GM10248 (cell line): ENCODE data around the gene PSTPIP1.

Experiments
- CTCF ChIA-PET: fragments of 300-600 bp; sonication (Branson Sonifier 250); formaldehyde crosslinking; extraction: SDS; loops from one replicate; lab custom pipeline; 2021; ENCODE audit warnings: antibody characterized with exemption; lab: Yijun Ruan, JAX
- POLR2A ChIA-PET: fragments of 350-650 bp; sonication (Branson Sonifier 250); formaldehyde crosslinking; extraction: SDS; loops from one replicate; lab custom pipeline; 2020; ENCODE audit warnings: antibody characterized with exemption; lab: Yijun Ruan, JAX
- DNase-seq: peaks from one replicate; pipeline ENCODE4 v3.0.0; 2012; ENCODE audit errors: extremely low spot score
- TF ChIP-seq, protein P1 (sequence below): IDR thresholded peaks from 2 replicates; pipeline ENCODE4 v1.5.1; 2012; ENCODE audit warnings: mild to moderate bottlenecking, low read depth; ENCODE audit errors: extremely low read depth, missing control alignments, control extremely low read depth

PSTPIP1 gene

DNA sequence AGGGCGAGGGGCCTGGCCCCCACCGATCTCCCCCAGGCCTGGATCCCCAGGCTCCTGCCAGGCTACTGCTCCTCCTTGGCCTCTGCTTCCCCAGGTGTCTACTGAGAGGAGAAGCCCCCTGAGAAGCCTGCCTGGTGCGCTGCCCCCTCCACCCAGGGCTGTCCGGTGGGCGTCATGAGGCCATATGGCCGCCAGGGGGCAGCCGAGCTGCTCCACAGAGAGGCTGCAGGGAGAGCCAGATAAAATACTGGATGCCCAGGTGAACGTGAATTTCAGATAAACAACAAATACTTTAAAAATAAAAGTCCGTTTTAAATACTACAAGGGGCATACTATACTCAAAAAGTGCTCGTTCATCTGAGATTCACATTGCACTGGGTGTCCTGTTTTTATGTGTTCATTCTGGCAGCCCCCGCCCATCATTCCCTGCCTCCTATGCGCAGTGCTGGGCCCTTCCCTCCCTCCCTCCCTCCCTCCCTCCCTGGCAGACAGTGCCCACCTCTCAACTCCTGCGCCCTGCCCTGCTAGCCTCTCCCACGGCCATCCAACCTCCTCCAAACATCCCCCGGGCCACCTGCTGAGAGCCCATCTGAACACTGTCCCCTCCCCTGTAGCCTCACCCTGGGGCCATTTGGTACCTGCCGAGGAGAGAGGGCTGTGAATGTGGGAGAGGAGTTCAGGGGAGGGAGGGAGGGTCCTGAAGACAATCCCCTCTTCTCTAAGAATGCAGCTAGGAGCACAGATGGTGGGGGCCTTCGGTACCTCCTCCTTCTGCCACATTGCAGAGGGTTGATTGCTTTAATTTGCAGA lies 29.6 kb downstream of the PSTPIP1 start:
- TF ChIP-seq, protein P1, sequence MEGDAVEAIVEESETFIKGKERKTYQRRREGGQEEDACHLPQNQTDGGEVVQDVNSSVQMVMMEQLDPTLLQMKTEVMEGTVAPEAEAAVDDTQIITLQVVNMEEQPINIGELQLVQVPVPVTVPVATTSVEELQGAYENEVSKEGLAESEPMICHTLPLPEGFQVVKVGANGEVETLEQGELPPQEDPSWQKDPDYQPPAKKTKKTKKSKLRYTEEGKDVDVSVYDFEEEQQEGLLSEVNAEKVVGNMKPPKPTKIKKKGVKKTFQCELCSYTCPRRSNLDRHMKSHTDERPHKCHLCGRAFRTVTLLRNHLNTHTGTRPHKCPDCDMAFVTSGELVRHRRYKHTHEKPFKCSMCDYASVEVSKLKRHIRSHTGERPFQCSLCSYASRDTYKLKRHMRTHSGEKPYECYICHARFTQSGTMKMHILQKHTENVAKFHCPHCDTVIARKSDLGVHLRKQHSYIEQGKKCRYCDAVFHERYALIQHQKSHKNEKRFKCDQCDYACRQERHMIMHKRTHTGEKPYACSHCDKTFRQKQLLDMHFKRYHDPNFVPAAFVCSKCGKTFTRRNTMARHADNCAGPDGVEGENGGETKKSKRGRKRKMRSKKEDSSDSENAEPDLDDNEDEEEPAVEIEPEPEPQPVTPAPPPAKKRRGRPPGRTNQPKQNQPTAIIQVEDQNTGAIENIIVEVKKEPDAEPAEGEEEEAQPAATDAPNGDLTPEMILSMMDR = peak; percentile 93
- ChIA-PET CTCF (interaction anchor here (0.8 to 4.8 kb wide), 18 partner anchors 7 to 519 kb away, joined by 3 to 41 read pairs (median 8); no protein-coding TSS in a partner anchor), POLR2A (no interaction called here)
- peak; percentile 84 for DNase-seq

DNA sequence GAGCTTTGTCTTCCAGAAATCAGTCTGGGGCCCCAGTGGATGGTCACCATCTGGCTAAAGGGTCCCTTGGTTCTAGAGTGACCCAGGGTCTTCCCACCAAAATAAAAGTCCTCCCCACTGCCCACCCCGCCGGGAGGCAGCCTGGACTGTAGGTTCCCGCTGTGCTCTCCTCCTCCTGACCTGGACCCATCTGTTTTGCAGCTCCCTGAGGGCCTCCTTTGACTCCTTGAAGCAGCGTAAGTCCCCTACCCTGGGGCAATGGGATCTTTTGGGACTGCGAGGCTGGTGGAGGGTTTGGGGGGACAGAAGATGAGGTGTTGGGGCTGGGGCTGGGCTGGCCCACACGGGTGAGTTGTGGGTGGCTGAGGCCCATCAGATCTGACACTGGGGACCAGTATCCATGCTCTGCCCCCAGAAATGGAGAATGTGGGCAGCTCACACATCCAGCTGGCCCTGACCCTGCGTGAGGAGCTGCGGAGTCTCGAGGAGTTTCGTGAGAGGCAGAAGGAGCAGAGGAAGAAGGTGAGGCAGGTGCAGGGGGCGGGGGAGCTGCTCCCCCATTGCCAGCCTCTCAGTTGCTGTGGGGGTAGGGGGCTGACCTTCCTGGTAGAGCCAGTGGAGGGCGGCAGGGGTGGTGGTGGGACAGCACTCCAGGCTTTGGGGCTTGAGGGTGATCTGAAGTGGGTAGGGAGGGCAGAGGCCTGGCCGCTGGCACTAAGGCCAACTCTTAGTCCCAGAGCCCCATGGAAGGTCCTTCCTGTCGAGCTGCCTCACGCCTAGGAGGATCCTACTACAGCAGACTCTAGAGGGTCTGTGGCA lies 30.4 kb downstream of the PSTPIP1 start:
- POLR2A ChIA-PET = no interaction called here
- TF ChIP-seq, protein P1 = no peak
- CTCF ChIA-PET = interaction anchor here (0.8 to 4.8 kb wide), 14 partner anchors 9 to 518 kb away, joined by 3 to 41 read pairs (median 10); no protein-coding TSS in a partner anchor
- no peak for DNase-seq

DNA sequence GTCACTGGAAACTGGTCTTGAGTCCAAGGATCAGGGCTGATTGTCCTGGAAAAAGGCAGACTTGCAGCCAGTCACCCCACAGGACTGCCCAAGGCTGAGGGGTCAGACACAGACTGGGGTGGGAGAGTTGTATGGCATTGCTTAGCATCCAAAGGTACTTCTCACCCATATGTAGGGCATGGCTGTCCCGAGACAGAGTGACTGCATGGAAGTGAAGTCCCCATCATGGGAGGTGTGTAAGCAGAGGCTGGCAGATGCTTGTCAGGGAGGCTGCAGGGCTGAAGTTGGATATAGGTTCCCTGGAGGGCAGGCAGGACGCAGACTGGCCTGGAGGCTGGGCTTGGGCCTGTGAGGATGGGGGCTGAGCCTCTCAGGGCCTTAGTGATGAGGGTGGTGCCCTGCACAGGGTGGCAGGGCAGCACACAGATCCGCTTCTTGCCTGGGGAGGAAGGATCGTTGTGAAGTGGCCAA lies 31.1 kb downstream of the PSTPIP1 start:
- TF ChIP-seq, protein P1 = no peak
- CTCF ChIA-PET = interaction anchor here (0.8 to 4.6 kb wide), 10 partner anchors 9 to 517 kb away, joined by 3 to 35 read pairs (median 7); no protein-coding TSS in a partner anchor
- POLR2A ChIA-PET = no interaction called here
- no peak for DNase-seq

DNA sequence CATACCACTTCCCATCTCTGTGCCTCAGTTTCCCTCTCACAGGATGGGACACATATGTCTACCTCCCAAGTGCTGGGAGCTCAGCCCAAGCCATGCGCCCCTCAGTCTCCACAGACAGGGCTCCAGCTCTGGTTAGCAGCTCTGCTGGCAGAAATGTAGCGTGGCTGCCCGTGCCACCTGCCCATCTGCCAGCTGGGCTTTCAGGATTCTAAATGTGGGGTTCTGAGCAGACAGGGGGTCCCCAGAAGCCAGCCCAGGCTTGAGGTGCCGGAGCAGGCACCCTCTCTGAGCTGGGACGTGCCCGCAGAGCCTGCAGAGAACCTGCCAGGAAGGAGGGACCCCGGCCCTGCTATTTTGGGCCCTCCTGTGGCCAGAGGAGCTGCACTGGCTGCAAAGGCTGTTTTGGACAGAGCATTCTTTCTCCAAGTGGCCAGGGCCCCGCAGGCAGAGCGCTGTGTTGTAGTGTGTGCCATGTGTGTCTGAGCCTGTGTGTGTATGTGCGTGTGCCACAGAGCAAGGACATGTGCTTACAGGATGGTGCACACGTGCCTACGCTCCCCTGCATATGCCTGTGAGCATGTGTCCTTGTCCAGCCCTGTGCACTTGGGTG lies 31.7 kb downstream of the PSTPIP1 start:
- no peak for DNase-seq

DNA sequence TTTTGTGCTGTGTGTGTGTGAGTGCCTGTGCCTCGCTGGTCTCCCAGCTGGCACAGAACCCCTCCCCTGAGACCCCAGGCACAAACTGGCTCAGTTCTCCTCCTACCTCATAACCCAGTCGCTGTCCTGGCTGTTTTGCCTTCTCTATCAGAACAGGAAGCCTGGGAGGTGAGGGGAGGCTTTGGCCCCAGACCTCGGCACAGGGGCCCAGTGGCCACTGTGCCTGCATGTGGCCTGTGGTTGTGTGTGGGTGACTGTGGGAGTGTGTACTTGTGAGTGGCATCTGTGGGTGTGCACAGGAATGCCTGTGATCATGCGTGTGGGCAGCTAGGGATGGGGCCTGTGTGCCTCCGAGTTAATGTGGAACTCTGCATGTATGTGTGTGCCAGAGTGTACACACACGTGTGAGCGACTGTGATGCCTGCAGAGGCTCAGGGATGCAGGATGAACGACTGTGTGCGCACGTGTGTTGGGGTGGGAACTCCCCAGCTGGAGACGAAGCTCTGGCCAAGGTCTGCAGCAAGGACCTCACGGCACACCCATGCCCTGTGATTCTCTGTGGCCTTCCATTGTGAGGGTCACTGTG lies 32.3 kb downstream of the PSTPIP1 start:
- ChIA-PET POLR2A (no interaction called here), CTCF (interaction anchor here (0.8 to 1.4 kb wide), 8 partner anchors 11 to 516 kb away, joined by 3 to 5 read pairs (median 3); no protein-coding TSS in a partner anchor)
- DNase-seq = no peak
- TF ChIP-seq, protein P1 = no peak

More for the DNA sequence above, 31.7 kb downstream of the PSTPIP1 start:
- ChIA-PET POLR2A (no interaction called here), CTCF (interaction anchor here (0.8 to 2.1 kb wide), 9 partner anchors 11 to 517 kb away, joined by 3 to 9 read pairs (median 3); no protein-coding TSS in a partner anchor)
- TF ChIP-seq, protein P1 = no peak
